ENCODE results near the gene RHOA. TPM values are rescaled to one million over a fixed set of nuclear protein-coding genes. Genes with fewer than 3 reads are reported as not detected.

Gene RHOA
- total and polyA plus RNA-seq, 10 of the 15 experiments (the other 5 are each of a cell fraction or from before 2014, with no cell fraction given): 246 to 1,049 (median 515) TPM

- Histone ChIP-seq H3K4me3 (no peak overlapping the region), H3K36me3 (ENCODE audit: control insufficient read depth in 2 of 2, insufficient read depth in 2 of 2, low read length in 1 of 2) (peaks cover 11 to 14% of the 10 kb centered on the region in 2 experiments), H3K9me3 (replicated peaks; ENCODE audit: control insufficient read depth, insufficient read depth, low read length) (no peaks in the 10 kb centered on the region), H2AFZ (ENCODE audit: control insufficient read depth, low read depth, low read length) (no peak overlapping the region), H3K27ac (ENCODE audit: control insufficient read depth, insufficient read depth) (peak overlapping the region; percentile 74), H3K79me2 (ENCODE audit: control insufficient read depth, insufficient read depth, low read length) (peaks cover 2% of the 10 kb centered on the region; the same call in 1 of the 2 replicates), H3K4me1 (ENCODE audit: control insufficient read depth, insufficient read depth, low read length) (peaks cover 8% of the 10 kb centered on the region), H4K20me1 (ENCODE audit: control insufficient read depth, insufficient read depth) (no peaks in the 10 kb centered on the region), H3K27me3 (replicated peaks in 1 of 2; ENCODE audit: control insufficient read depth in 2 of 2, insufficient read depth in 2 of 2, low read length in 1 of 2) (no peaks in the 10 kb centered on the region), H3K4me2 (ENCODE audit: control insufficient read depth, insufficient read depth) (no peak overlapping the region), H3K9ac (ENCODE audit: control insufficient read depth, insufficient read depth, low read length) (peak overlapping the region; percentile 15; the same call in 1 of the 2 replicates)
- ChIA-PET SMC1A (ENCODE audit: uncharacterized antibody, unreplicated experiment) (interaction anchor here (0.7 to 1.0 kb wide), 2 partner anchors 62 to 138 kb away, joined by 3 read pairs; no protein-coding TSS in a partner anchor), POLR2A (interaction anchor here (1.3 to 1.5 kb wide), 2 partner anchors 9 to 101 kb away, joined by 3 to 6 read pairs; partner anchors contain the start of genes RHOA and TCTA), RAD21 (ENCODE audit: unreplicated experiment) (interaction anchor here (1.1 to 1.4 kb wide), 2 partner anchors 9 to 138 kb away, joined by 3 to 9 read pairs; no protein-coding TSS in a partner anchor), CTCF (interaction anchor here (0.6 to 1.1 kb wide), 3 partner anchors 9 to 183 kb away, joined by 3 to 4 read pairs (median 3); no protein-coding TSS in a partner anchor)
- ATAC-seq (peak; percentile 49), DNase-seq (ENCODE audit: low read depth, low spot score) (peak; percentile 67), FAIRE-seq (no peak)
- intact Hi-C loops (cut with micrococcal nuclease; ENCODE audit: unreplicated experiment) (no loop called here), in situ Hi-C loops (cut with MboI) (no loop called here)
- BruUV-seq (replicated peaks): no TSS peak
- 90% methylated on average over 3 of the region's 3 CpGs for WGBS (ENCODE audit: insufficient coverage, insufficient replicate concordance, low lambda C conversion rate, missing lambda C conversion rate)
- TF ChIP-seq MEF2A (IDR thresholded peaks at IDR 0.05; ENCODE audit: insufficient read depth, low read depth, low read length): 0 out of 2 replicates have a peak, but pooled peaks have one; percentile 4
- TF ChIP-seq RAD51 (IDR thresholded peaks at IDR 0.05): no peak
- TF ChIP-seq ZNF217 (IDR thresholded peaks at IDR 0.05): no peak
- TF ChIP-seq SIX5 (IDR thresholded peaks at IDR 0.05; ENCODE audit: low read depth, low read length, severe bottlenecking): no peak
- TF ChIP-seq, protein P1, sequence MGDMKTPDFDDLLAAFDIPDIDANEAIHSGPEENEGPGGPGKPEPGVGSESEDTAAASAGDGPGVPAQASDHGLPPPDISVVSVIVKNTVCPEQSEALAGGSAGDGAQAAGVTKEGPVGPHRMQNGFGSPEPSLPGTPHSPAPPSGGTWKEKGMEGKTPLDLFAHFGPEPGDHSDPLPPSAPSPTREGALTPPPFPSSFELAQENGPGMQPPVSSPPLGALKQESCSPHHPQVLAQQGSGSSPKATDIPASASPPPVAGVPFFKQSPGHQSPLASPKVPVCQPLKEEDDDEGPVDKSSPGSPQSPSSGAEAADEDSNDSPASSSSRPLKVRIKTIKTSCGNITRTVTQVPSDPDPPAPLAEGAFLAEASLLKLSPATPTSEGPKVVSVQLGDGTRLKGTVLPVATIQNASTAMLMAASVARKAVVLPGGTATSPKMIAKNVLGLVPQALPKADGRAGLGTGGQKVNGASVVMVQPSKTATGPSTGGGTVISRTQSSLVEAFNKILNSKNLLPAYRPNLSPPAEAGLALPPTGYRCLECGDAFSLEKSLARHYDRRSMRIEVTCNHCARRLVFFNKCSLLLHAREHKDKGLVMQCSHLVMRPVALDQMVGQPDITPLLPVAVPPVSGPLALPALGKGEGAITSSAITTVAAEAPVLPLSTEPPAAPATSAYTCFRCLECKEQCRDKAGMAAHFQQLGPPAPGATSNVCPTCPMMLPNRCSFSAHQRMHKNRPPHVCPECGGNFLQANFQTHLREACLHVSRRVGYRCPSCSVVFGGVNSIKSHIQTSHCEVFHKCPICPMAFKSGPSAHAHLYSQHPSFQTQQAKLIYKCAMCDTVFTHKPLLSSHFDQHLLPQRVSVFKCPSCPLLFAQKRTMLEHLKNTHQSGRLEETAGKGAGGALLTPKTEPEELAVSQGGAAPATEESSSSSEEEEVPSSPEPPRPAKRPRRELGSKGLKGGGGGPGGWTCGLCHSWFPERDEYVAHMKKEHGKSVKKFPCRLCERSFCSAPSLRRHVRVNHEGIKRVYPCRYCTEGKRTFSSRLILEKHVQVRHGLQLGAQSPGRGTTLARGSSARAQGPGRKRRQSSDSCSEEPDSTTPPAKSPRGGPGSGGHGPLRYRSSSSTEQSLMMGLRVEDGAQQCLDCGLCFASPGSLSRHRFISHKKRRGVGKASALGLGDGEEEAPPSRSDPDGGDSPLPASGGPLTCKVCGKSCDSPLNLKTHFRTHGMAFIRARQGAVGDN (IDR thresholded peaks at IDR 0.05): peak; percentile 24; the same call in 1 of the 2 replicates
- TF ChIP-seq SMAD5 (IDR thresholded peaks at IDR 0.05; ENCODE audit: low read depth): no peak
- no peak; the same call in 1 of the 2 replicates for TF ChIP-seq FOXM1 (IDR thresholded peaks at IDR 0.05; ENCODE audit: low read depth, low read length)
- TF ChIP-seq ZBTB11 (CRISPR knock-in tag; IDR thresholded peaks at IDR 0.05): no peak
- TF ChIP-seq, protein P2, sequence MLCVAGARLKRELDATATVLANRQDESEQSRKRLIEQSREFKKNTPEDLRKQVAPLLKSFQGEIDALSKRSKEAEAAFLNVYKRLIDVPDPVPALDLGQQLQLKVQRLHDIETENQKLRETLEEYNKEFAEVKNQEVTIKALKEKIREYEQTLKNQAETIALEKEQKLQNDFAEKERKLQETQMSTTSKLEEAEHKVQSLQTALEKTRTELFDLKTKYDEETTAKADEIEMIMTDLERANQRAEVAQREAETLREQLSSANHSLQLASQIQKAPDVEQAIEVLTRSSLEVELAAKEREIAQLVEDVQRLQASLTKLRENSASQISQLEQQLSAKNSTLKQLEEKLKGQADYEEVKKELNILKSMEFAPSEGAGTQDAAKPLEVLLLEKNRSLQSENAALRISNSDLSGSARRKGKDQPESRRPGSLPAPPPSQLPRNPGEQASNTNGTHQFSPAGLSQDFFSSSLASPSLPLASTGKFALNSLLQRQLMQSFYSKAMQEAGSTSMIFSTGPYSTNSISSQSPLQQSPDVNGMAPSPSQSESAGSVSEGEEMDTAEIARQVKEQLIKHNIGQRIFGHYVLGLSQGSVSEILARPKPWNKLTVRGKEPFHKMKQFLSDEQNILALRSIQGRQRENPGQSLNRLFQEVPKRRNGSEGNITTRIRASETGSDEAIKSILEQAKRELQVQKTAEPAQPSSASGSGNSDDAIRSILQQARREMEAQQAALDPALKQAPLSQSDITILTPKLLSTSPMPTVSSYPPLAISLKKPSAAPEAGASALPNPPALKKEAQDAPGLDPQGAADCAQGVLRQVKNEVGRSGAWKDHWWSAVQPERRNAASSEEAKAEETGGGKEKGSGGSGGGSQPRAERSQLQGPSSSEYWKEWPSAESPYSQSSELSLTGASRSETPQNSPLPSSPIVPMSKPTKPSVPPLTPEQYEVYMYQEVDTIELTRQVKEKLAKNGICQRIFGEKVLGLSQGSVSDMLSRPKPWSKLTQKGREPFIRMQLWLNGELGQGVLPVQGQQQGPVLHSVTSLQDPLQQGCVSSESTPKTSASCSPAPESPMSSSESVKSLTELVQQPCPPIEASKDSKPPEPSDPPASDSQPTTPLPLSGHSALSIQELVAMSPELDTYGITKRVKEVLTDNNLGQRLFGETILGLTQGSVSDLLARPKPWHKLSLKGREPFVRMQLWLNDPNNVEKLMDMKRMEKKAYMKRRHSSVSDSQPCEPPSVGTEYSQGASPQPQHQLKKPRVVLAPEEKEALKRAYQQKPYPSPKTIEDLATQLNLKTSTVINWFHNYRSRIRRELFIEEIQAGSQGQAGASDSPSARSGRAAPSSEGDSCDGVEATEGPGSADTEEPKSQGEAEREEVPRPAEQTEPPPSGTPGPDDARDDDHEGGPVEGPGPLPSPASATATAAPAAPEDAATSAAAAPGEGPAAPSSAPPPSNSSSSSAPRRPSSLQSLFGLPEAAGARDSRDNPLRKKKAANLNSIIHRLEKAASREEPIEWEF (IDR thresholded peaks at IDR 0.05; ENCODE audit: insufficient replicate concordance, low read depth, low read length): peak; percentile 85
- no peak for TF ChIP-seq KDM1A (IDR thresholded peaks at IDR 0.05; ENCODE audit: borderline replicate concordance)
Observed at GRCh38 chr3:49311283-49311682, 100.5 kb downstream of the RHOA start.
